Kidney (tissue), 14 donors: Measurements from ENCODE around the gene RNGTT. TPM values are rescaled to one million over a fixed set of nuclear protein-coding genes. Genes with fewer than 3 reads are reported as not detected.

Experiments
- DNase-seq, 5 donors: peaks; one replicate each; pipeline ENCODE4 v3.0.0-alpha.2; 2013 to 2020
- FAIRE-seq: peaks from 2 replicates; lab custom pipeline; 2012; peaks lifted over from hg19 to GRCh38; lab: Jason Lieb, UNC
- H3K27ac ChIP-seq, 2 donors: one replicate each; pipeline ENCODE4 v1.7.0; 2013; ENCODE audit warnings: low read depth in 2 of 2, low read length in 2 of 2, inconsistent platforms in 1 of 2
- H3K27me3 ChIP-seq: one replicate; pipeline ENCODE4 v1.7.1; 2013; ENCODE audit warnings: low read length, inconsistent platforms; ENCODE audit not compliant: control insufficient read depth, insufficient read depth
- H3K36me3 ChIP-seq, 3 donors: one replicate each; pipeline versions ENCODE4 v1.7.0 to v1.7.1; 2013; ENCODE audit warnings: low read length in 3 of 3, control low read depth in 1 of 3, inconsistent platforms in 1 of 3; ENCODE audit not compliant: insufficient read depth in 3 of 3, control insufficient read depth in 2 of 3
- H3K4me1 ChIP-seq, 3 donors: one replicate each; pipeline versions ENCODE4 v1.7.0 to v1.7.1; 2013; ENCODE audit warnings: low read length in 3 of 3, inconsistent platforms in 1 of 3, low read depth in 1 of 3; ENCODE audit not compliant: control insufficient read depth in 2 of 3, insufficient read depth in 2 of 3
- H3K4me3 ChIP-seq, 3 donors: one replicate each; pipeline versions ENCODE4 v1.7.0 to v1.8.1; 2013; ENCODE audit warnings: low read length in 3 of 3, control low read depth in 1 of 3, inconsistent platforms in 1 of 3
- H3K9ac ChIP-seq, 3 donors: one replicate each; pipeline versions ENCODE4 v1.7.0 to v1.7.1; 2013; ENCODE audit warnings: low read length in 3 of 3, control low read depth in 1 of 3, inconsistent platforms in 1 of 3
- H3K9me3 ChIP-seq, 3 donors: one replicate each; pipeline versions ENCODE4 v1.7.0 to v1.7.1; 2013; ENCODE audit warnings: low read length in 3 of 3, control low read depth in 1 of 3, inconsistent platforms in 1 of 3; ENCODE audit not compliant: control insufficient read depth in 2 of 3, insufficient read depth in 1 of 3
- intact Hi-C: fragments of 100-400 bp; cut with DNase I; formaldehyde crosslinking; loops from one replicate; pipeline ENCODE4 v1.11.1; 2022
- polyA plus RNA-seq: library from polyadenylated mRNA; stranded (reverse); fragments of 350-450 nt; fragmentation: Illumina TruSeq; extraction: RNeasy Lipid Tissue Mini Kit (QIAGEN cat#74804); gene quantifications from one replicate; pipeline ENCODE4 v1.2.3, GENCODE V29; 2014; ENCODE audit warnings: low read depth, low replicate concordance; ENCODE audit not compliant: insufficient read depth
- total RNA-seq: library from RNA; stranded (reverse); fragmentation: NEBNext Ultra II Directional; extraction: Animal tissue kit (Norgen Biotek cat#: 25700); gene quantifications from one replicate; pipeline ENCODE4 v1.2.1, GENCODE V29; 2021
- TF ChIP-seq, protein P1 (sequence below): IDR thresholded peaks from 3 replicates; pipeline ENCODE4 v1.5.1; 2012; ENCODE audit warnings: mild to moderate bottlenecking, moderate library complexity, borderline replicate concordance; ENCODE audit not compliant: insufficient read depth; ENCODE audit errors: extremely low read depth
- donor health status: control.
- donor health status: control.
- donor health status: control.
- donor health status: control.
- donor health status: control.
- donor health status: DM: yes; HTN: yes; CAD: no.
- donor health status: Normal renal cell carcinoma (clear cell type).

Gene RNGTT
- total and polyA plus RNA-seq, 2 donors from 2014 or later: 5.4 to 13.8 TPM

DNA sequence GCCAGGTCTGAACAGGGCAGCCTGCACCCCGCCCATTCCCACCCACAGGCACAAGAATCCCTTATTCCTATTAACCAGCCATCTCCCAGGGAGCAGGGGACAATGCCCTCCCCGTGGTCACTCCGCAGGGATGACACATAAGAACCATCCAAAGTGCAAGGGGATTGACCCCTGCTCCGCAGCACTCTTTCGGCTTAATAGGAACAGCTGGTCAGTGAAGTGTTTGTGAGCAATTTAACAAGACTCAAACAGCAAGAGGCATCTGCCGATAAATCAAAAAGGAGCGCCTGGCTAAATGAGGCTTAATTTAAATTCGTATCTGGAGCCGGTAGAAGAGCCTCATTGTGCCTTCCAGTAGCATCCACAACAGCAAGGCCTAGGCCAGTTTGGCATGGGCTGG is 389.4 kb downstream of the RNGTT start:
- Histone ChIP-seq H3K36me3 (no peaks in the 10 kb centered on the region), H3K27ac (no peak overlapping the region), H3K4me1 (no peaks in the 10 kb centered on the region), H3K9me3 (peaks cover 0 to 3% (median 2%) of the 10 kb centered on the region in 3 donors), H3K27me3 (no peaks in the 10 kb centered on the region), H3K4me3 (no peak overlapping the region), H3K9ac (no peak overlapping the region)
- FAIRE-seq (no peak), DNase-seq (no peak)
- TF ChIP-seq, protein P1, sequence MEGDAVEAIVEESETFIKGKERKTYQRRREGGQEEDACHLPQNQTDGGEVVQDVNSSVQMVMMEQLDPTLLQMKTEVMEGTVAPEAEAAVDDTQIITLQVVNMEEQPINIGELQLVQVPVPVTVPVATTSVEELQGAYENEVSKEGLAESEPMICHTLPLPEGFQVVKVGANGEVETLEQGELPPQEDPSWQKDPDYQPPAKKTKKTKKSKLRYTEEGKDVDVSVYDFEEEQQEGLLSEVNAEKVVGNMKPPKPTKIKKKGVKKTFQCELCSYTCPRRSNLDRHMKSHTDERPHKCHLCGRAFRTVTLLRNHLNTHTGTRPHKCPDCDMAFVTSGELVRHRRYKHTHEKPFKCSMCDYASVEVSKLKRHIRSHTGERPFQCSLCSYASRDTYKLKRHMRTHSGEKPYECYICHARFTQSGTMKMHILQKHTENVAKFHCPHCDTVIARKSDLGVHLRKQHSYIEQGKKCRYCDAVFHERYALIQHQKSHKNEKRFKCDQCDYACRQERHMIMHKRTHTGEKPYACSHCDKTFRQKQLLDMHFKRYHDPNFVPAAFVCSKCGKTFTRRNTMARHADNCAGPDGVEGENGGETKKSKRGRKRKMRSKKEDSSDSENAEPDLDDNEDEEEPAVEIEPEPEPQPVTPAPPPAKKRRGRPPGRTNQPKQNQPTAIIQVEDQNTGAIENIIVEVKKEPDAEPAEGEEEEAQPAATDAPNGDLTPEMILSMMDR: no peak
- intact Hi-C loops: no loop called here

DNA sequence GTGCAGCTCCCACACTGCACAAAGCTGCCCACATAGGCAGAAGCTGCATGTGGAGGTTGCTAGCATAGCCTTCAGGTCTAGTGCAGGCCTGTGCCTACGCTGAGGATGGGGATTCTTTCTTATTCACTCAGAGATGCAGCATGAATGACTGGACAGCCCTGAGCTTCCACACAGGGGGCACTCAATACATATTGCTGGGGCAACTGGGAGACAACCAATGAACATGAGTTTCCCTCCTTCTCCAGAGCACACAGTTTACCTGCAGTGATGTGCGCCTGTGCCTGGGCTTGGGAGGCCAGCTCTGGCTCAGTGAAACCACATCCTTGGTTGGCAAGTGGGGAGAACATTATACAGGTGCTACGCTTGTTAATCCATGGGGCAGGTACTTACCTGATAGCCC is 389.9 kb downstream of the RNGTT start:
- H3K9ac ChIP-seq: no peak overlapping the region
- H3K4me3 ChIP-seq: no peak overlapping the region
- H3K4me1 ChIP-seq: no peaks in the 10 kb centered on the region
- H3K36me3 ChIP-seq: no peaks in the 10 kb centered on the region
- TF ChIP-seq, protein P1: no peak
- intact Hi-C loops: no loop called here
- FAIRE-seq (no peak), DNase-seq (no peak)
- no peaks in the 10 kb centered on the region for H3K27me3 ChIP-seq
- no peak overlapping the region for H3K27ac ChIP-seq
- peaks cover 0 to 3% (median 3%) of the 10 kb centered on the region in 3 donors for H3K9me3 ChIP-seq

DNA sequence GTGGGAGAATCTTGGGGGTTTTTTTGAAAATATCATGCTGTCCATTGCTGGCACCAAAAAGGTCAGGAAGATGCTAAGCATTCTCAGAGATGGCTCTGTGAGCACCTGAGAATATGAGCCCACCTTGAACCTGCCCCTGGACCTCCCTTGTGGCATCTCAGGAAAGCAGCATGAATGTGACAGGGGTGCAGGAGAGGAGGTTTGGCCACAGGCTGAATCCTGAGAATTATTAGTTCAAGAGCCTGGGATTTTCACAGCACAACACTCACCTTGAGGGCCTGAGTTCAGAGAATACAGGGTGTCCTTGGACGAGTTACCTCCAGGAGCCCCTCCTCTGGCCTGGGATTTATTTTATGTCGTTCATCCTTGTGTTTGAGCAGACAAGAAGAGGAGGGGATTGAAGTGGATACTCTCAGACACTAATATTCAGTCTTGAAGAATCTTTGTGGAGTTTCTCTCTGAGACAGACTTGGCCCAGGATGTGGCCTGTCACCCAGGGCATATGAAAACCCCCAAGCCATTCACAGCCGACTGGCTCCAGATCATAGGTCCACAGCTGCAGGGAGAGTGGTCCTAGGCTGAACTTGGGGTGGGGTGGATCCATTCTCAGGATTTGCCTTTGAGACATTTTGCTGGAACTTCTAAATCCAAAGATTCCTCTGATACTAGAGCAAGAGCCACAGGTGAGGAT is 390.8 kb downstream of the RNGTT start:
- TF ChIP-seq, protein P1: no peak
- H3K4me1 ChIP-seq: no peaks in the 10 kb centered on the region
- H3K27me3 ChIP-seq: no peaks in the 10 kb centered on the region
- no peak for FAIRE-seq
- intact Hi-C loops: no loop called here
- no peaks in the 10 kb centered on the region for H3K36me3 ChIP-seq
- H3K9ac ChIP-seq: no peak overlapping the region
- H3K27ac ChIP-seq: no peak overlapping the region
- peaks cover 0 to 3% (median 3%) of the 10 kb centered on the region in 3 donors for H3K9me3 ChIP-seq
- no peak overlapping the region for H3K4me3 ChIP-seq
- no peak for DNase-seq

DNA sequence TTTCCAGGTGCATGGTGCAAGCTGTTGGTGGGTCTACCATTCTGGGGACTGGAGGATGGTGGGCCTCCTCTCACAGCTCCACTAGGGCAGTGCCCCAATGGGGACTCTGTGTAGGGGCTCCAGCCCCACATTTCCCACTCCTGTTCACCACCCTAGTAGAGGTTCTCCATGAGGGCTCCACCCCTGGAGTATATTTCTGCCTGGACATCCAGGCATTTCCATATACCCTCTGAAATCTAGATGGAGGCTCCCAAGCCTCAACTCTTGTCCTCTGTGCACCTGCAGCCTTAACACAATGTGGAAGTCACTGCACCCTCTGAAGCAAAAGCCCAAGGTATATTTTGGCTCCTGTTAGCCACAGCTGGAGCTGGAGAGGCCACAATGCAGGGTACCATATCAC is 393.5 kb downstream of the RNGTT start:
- H3K4me3 ChIP-seq: no peak overlapping the region
- no peaks in the 10 kb centered on the region for H3K27me3 ChIP-seq
- no peak for DNase-seq
- peaks cover 0 to 3% (median 3%) of the 10 kb centered on the region in 3 donors for H3K9me3 ChIP-seq
- H3K9ac ChIP-seq: no peak overlapping the region
- H3K4me1 ChIP-seq: no peaks in the 10 kb centered on the region
- no peaks in the 10 kb centered on the region for H3K36me3 ChIP-seq
- FAIRE-seq: no peak
- intact Hi-C loops: no loop called here
- no peak overlapping the region for H3K27ac ChIP-seq
- TF ChIP-seq, protein P1: no peak
